ENCODE results near the gene EVPL.
A peak's percentile ranks its signal among the peaks of the same experiment; 100 is the strongest.

Gene EVPL

GRCh38 chr17:76000755-76001521, 26.2 kb downstream of the EVPL start, which contains the start of gene CDK3:
Gene CDK3, plus strand, starts transcription at chr17:76000855. Its CDS starts 571 bp downstream, at chr17:76001426.
- H3K27ac ChIP-seq: no peak within 1 kb of the TSS
- DNase-seq (ENCODE audit: low read depth, low spot score): no peak

GRCh38 chr17:76000016-76000754, 26.9 kb downstream of the EVPL start:
- no peak overlapping the region for H3K27ac ChIP-seq
- no peak for DNase-seq (ENCODE audit: low read depth, low spot score)

- no peak for DNase-seq (ENCODE audit: low read depth, low spot score)
- H3K27ac ChIP-seq: no peak overlapping the region
These were observed 28.7 kb downstream of the EVPL start for GRCh38 chr17:75998327-75998795.

GRCh38 chr17:75996665-75997590, 30.2 kb downstream of the EVPL start:
- H3K27ac ChIP-seq: peak overlapping the region; percentile 60
- DNase-seq (ENCODE audit: low read depth, low spot score): peak; percentile 75

- no peak for DNase-seq (ENCODE audit: low read depth, low spot score)
- no peak overlapping the region for H3K27ac ChIP-seq
These were observed 31.7 kb downstream of the EVPL start for GRCh38 chr17:75995385-75995925.

- DNase-seq (ENCODE audit: low read depth, low spot score): no peak
- H3K27ac ChIP-seq: no peak overlapping the region
These were observed 32.2 kb downstream of the EVPL start for GRCh38 chr17:75994802-75995370.

- no peak overlapping the region for H3K27ac ChIP-seq
- DNase-seq (ENCODE audit: low read depth, low spot score): no peak
These were observed 35.7 kb downstream of the EVPL start for GRCh38 chr17:75991396-75991795.

GRCh38 chr17:75987041-75987440, 40.1 kb downstream of the EVPL start:
- DNase-seq (ENCODE audit: low read depth, low spot score): no peak
- no peak overlapping the region for H3K27ac ChIP-seq

GRCh38 chr17:75985986-75986385, 41.1 kb downstream of the EVPL start:
- DNase-seq (ENCODE audit: low read depth, low spot score): no peak
- H3K27ac ChIP-seq: no peak overlapping the region

- no peak for DNase-seq (ENCODE audit: low read depth, low spot score)
- H3K27ac ChIP-seq: peak overlapping the region; percentile 70
These were observed 43.5 kb downstream of the EVPL start for GRCh38 chr17:75983501-75984181.

- peak overlapping the region; percentile 70 for H3K27ac ChIP-seq
- DNase-seq (ENCODE audit: low read depth, low spot score): no peak
These were observed 46.0 kb downstream of the EVPL start for GRCh38 chr17:75981019-75981615.

- peak overlapping the region; percentile 94 for H3K27ac ChIP-seq
- no peak for DNase-seq (ENCODE audit: low read depth, low spot score)
These were observed 46.7 kb downstream of the EVPL start for GRCh38 chr17:75980188-75981018.

GRCh38 chr17:75979705-75980187, 47.4 kb downstream of the EVPL start:
- peak; percentile 24 for DNase-seq (ENCODE audit: low read depth, low spot score)
- peak overlapping the region; percentile 94 for H3K27ac ChIP-seq

- DNase-seq (ENCODE audit: low read depth, low spot score): peak; percentile 68
- peak within 1 kb of the TSS; percentile 94 for H3K27ac ChIP-seq
These were observed 48.0 kb downstream of the EVPL start, which contains the start of the genes ACOX1 and TEN1 for GRCh38 chr17:75978938-75979704. Gene ACOX1, minus strand, starts transcription at chr17:75979166. Its CDS starts 93 bp downstream, at chr17:75979073. Gene TEN1, plus strand, starts transcription at chr17:75979240. Its CDS starts 6,953 bp downstream, at chr17:75986193.

- H3K27ac ChIP-seq: no peak overlapping the region
- DNase-seq (ENCODE audit: low read depth, low spot score): no peak
These were observed 50.8 kb downstream of the EVPL start for GRCh38 chr17:75976175-75976848.

- DNase-seq (ENCODE audit: low read depth, low spot score): no peak
- H3K27ac ChIP-seq: no peak overlapping the region
These were observed 51.3 kb downstream of the EVPL start for GRCh38 chr17:75975757-75976174.
